Liver (tissue), 9 donors: ENCODE data around the gene MRPL21. TPM values are rescaled to one million over a fixed set of nuclear protein-coding genes. Genes with fewer than 3 reads are reported as not detected.

Source experiments
- DNase-seq: peaks from one replicate; pipeline ENCODE4 v3.0.0-alpha.2; 2017; ENCODE audit warnings: low spot score
- H3K27ac ChIP-seq, 2 donors: one replicate each; pipeline ENCODE4 v1.7.0; 2013; ENCODE audit warnings: inconsistent platforms in 2 of 2, low read length in 2 of 2, control low read depth in 1 of 2, low read depth in 1 of 2, mild to moderate bottlenecking in 1 of 2
- H3K27me3 ChIP-seq, 4 donors: one replicate each; pipeline versions ENCODE4 v1.6.1 to v1.7.0; 2013; ENCODE audit warnings: low read length in 3 of 4, inconsistent platforms in 1 of 4, mild to moderate bottlenecking in 1 of 4, moderate library complexity in 1 of 4; ENCODE audit not compliant: control insufficient read depth in 4 of 4, insufficient read depth in 4 of 4
- H3K36me3 ChIP-seq, 4 donors: one replicate each; pipeline versions ENCODE4 v1.6.1 to v1.7.0; 2013; ENCODE audit warnings: low read length in 3 of 4, mild to moderate bottlenecking in 3 of 4, low read depth in 1 of 4, moderate library complexity in 1 of 4; ENCODE audit not compliant: control insufficient read depth in 4 of 4, insufficient read depth in 3 of 4
- H3K4me1 ChIP-seq, 4 donors: one replicate each; pipeline versions ENCODE4 v1.6.1 to v1.7.0; 2013; ENCODE audit warnings: low read length in 3 of 4, mild to moderate bottlenecking in 3 of 4, moderate library complexity in 1 of 4; ENCODE audit not compliant: control insufficient read depth in 4 of 4, insufficient read depth in 4 of 4
- H3K4me3 ChIP-seq, 3 donors: one replicate each; pipeline versions ENCODE4 v1.6.1 to v1.7.0; 2013; ENCODE audit warnings: low read length in 3 of 3, control low read depth in 1 of 3, low read depth in 1 of 3, mild to moderate bottlenecking in 1 of 3
- H3K9ac ChIP-seq, 2 donors: one replicate each; pipeline ENCODE4 v1.7.0; 2013; ENCODE audit warnings: low read length in 2 of 2, mild to moderate bottlenecking in 2 of 2, moderate library complexity in 2 of 2, control low read depth in 1 of 2, low read depth in 1 of 2
- H3K9me3 ChIP-seq, 4 donors: one replicate each; pipeline versions ENCODE4 v1.6.1 to v1.7.0; 2013; ENCODE audit warnings: low read length in 3 of 4; ENCODE audit not compliant: control insufficient read depth in 4 of 4
- ATF3 ChIP-seq: IDR thresholded peaks from 2 replicates; pipeline ENCODE4 v1.6.1; 2016; ENCODE audit warnings: antibody characterized with exemption
- CTCF ChIP-seq: fragments of 150-350 bp; IDR thresholded peaks from 2 replicates; pipeline ENCODE4 v1.5.1; 2017; ENCODE audit warnings: improper control_type of control experiment, low read depth, low read length; ENCODE audit not compliant: missing input control
- FOXA1 ChIP-seq: IDR thresholded peaks from 2 replicates; pipeline ENCODE4 v1.6.1; 2016; ENCODE audit warnings: antibody characterized with exemption
- GABPA ChIP-seq, 2 donors: IDR thresholded peaks in 1 of 2; conservative IDR thresholded peaks in 1 of 2; 2 replicates each; pipeline ENCODE4 v1.6.1; 2016; ENCODE audit warnings: antibody characterized with exemption in 2 of 2, mild to moderate bottlenecking in 1 of 2, moderate library complexity in 1 of 2
- HNF4A ChIP-seq, 2 donors: conservative IDR thresholded peaks; 2 replicates each; pipeline ENCODE4 v1.6.1; 2016; ENCODE audit warnings: antibody characterized with exemption in 2 of 2, mild to moderate bottlenecking in 2 of 2
- HNF4G ChIP-seq: IDR thresholded peaks from 2 replicates; pipeline ENCODE4 v1.6.1; 2016; ENCODE audit warnings: antibody characterized with exemption
- MAX ChIP-seq: IDR thresholded peaks from 2 replicates; pipeline ENCODE4 v1.6.1; 2016; ENCODE audit warnings: antibody characterized with exemption
- NR2F2 ChIP-seq: IDR thresholded peaks from 2 replicates; pipeline ENCODE4 v1.6.1; 2016; ENCODE audit warnings: antibody characterized with exemption
- RAD21 ChIP-seq, 2 donors: IDR thresholded peaks; 2 replicates each; pipeline ENCODE4 v1.6.1; 2016; ENCODE audit warnings: antibody characterized with exemption in 2 of 2, mild to moderate bottlenecking in 2 of 2
- RXRA ChIP-seq, 2 donors: IDR thresholded peaks; 2 replicates each; pipeline ENCODE4 v1.6.1; 2017 to 2018; ENCODE audit warnings: antibody characterized with exemption in 2 of 2, mild to moderate bottlenecking in 1 of 2
- SP1 ChIP-seq: IDR thresholded peaks from 2 replicates; pipeline ENCODE4 v1.6.1; 2018; ENCODE audit warnings: antibody characterized with exemption, mild to moderate bottlenecking
- TAF1 ChIP-seq: conservative IDR thresholded peaks from 2 replicates; pipeline ENCODE4 v1.6.1; 2016; ENCODE audit warnings: antibody characterized with exemption, mild to moderate bottlenecking
- YY1 ChIP-seq: IDR thresholded peaks from 2 replicates; pipeline ENCODE4 v1.6.1; 2016; ENCODE audit warnings: antibody characterized with exemption, mild to moderate bottlenecking
- WGBS: extraction: QIAGEN DNeasy Blood & Tissue Kit; methylation state at CpG from one replicate; pipeline ENCODE4 v1.1.7; 2013; 5-methylcytosine and 5-hydroxymethylcytosine counted together
- polyA plus RNA-seq, 2 donors: library from polyadenylated mRNA; stranded (reverse) in 1 of 2; unstranded in 1 of 2; fragments of 200-250 nt in 1 of 2; fragments of >200 nt in 1 of 2; fragmentation: Nextera tagmentation in 1 of 2; extraction: Ambion mirVana in 1 of 2; gene quantifications; one replicate each; pipeline versions ENCODE4 v1.2.1 to v1.2.3, GENCODE V29; 2013 to 2015
- total RNA-seq, 2 donors: library from RNA; depleted of rRNA; stranded (reverse); fragments of >200 nt; gene quantifications; one replicate each; pipeline ENCODE4 v1.2.3, GENCODE V29; 2014
- donor health status: healthy.
- donor health status: healthy.
- donor health status: healthy.
- donor health status: healthy.
- donor health status: healthy.

Gene MRPL21
- total and polyA plus RNA-seq, 4 donors, result 22.3 to 76.8 (median 35.4) TPM

- WGBS, result 93% methylated on average over 10 of the region's 10 CpGs
- Histone ChIP-seq H3K27ac (no peak overlapping the region), H3K9me3 (peaks cover 0 to 9% (median 5%) of the 10 kb centered on the region in 4 donors), H3K27me3 (no peaks in the 10 kb centered on the region), H3K36me3 (peaks cover 12 to 68% (median 49%) of the 10 kb centered on the region in 4 donors), H3K4me3 (no peak overlapping the region), H3K9ac (no peak overlapping the region), H3K4me1 (no peaks in the 10 kb centered on the region)
- DNase-seq, result no peak
- TF ChIP-seq SP1, result no peak
- TF ChIP-seq TAF1, result no peak
- TF ChIP-seq GABPA (IDR thresholded peaks at IDR 0.05 in 1 of 2, conservative IDR thresholded peaks at IDR 0.05 in 1 of 2), result no peak
- TF ChIP-seq FOXA1, result no peak
- TF ChIP-seq MAX, result no peak
- TF ChIP-seq CTCF, result no peak
- no peak for TF ChIP-seq YY1
- no peak for TF ChIP-seq HNF4A (conservative IDR thresholded peaks at IDR 0.05)
- no peak for TF ChIP-seq NR2F2
These were observed 20.7 kb upstream of the MRPL21 start for GRCh38 chr11:68924073-68924925.

- Histone ChIP-seq H3K9ac (no peak overlapping the region), H3K4me3 (no peak overlapping the region), H3K36me3 (peaks cover 7 to 68% (median 47%) of the 10 kb centered on the region in 4 donors), H3K9me3 (peaks cover 0 to 9% (median 5%) of the 10 kb centered on the region in 4 donors), H3K27me3 (no peaks in the 10 kb centered on the region), H3K4me1 (no peaks in the 10 kb centered on the region), H3K27ac (no peak overlapping the region)
- 93% methylated on average over 3 of the region's 3 CpGs for WGBS
- no peak for TF ChIP-seq HNF4G
- TF ChIP-seq RXRA (IDR thresholded peaks at IDR 0.05), result no peak
- TF ChIP-seq SP1, result no peak
- TF ChIP-seq HNF4A (conservative IDR thresholded peaks at IDR 0.05), result no peak
- no peak for TF ChIP-seq ATF3
- DNase-seq, result no peak
These were observed 20.0 kb upstream of the MRPL21 start for GRCh38 chr11:68923614-68924013.

- TF ChIP-seq SP1, result no peak
- no peak for TF ChIP-seq FOXA1
- no peak for TF ChIP-seq RAD21 (IDR thresholded peaks at IDR 0.05)
- no peak for TF ChIP-seq RXRA (IDR thresholded peaks at IDR 0.05)
- no peak for TF ChIP-seq ATF3
- TF ChIP-seq GABPA (IDR thresholded peaks at IDR 0.05 in 1 of 2, conservative IDR thresholded peaks at IDR 0.05 in 1 of 2), result no peak
- no peak for TF ChIP-seq HNF4G
- no peak overlapping the region for H3K27ac ChIP-seq
- H3K36me3 ChIP-seq, result peaks cover 13 to 71% (median 52%) of the 10 kb centered on the region in 4 donors
- H3K4me1 ChIP-seq, result no peaks in the 10 kb centered on the region
- H3K9me3 ChIP-seq, result no peaks in the 10 kb centered on the region
- H3K4me3 ChIP-seq, result no peak overlapping the region
- no peaks in the 10 kb centered on the region for H3K27me3 ChIP-seq
- WGBS, result 96% methylated on average over 13 of the region's 13 CpGs
- H3K9ac ChIP-seq, result no peak overlapping the region
- no peak for DNase-seq
These were observed 12.8 kb upstream of the MRPL21 start for GRCh38 chr11:68916439-68916838.
